Mesenchymal stem cell (in vitro differentiated cells and primary cell): ENCODE data around the gene DMWD.

Experiments used
- DNase-seq: peaks from one replicate; pipeline ENCODE4 v3.0.0-alpha.2; 2013
- H2AFZ ChIP-seq: one replicate; pipeline ENCODE4 v1.6.1; 2013; ENCODE audit warnings: low read depth, mild to moderate bottlenecking, control low read depth, inconsistent platforms, low read length, moderate library complexity
- H2AK5ac ChIP-seq: 2 replicates; pipeline ENCODE4 v1.6.1; 2013; ENCODE audit warnings: low read length, moderate library complexity, mild to moderate bottlenecking, inconsistent platforms; ENCODE audit not compliant: severe bottlenecking
- H2BK120ac ChIP-seq: one replicate; pipeline ENCODE4 v1.6.1; 2013; ENCODE audit warnings: low read depth, mild to moderate bottlenecking, inconsistent platforms, low read length, moderate library complexity
- H2BK12ac ChIP-seq, 2 experiments: one replicate each; pipeline ENCODE4 v1.6.1; 2013; ENCODE audit warnings: inconsistent platforms in 2 of 2, low read length in 2 of 2, mild to moderate bottlenecking in 2 of 2, moderate library complexity in 2 of 2, control low read depth in 1 of 2
- H2BK15ac ChIP-seq: one replicate; pipeline ENCODE4 v1.6.1; 2013; ENCODE audit warnings: mild to moderate bottlenecking, low read depth, inconsistent platforms; ENCODE audit not compliant: poor library complexity, severe bottlenecking
- H2BK5ac ChIP-seq: 2 replicates; pipeline ENCODE4 v1.6.1; 2013; ENCODE audit warnings: low read depth, mild to moderate bottlenecking, low read length, control low read depth, inconsistent platforms; ENCODE audit not compliant: poor library complexity, severe bottlenecking
- H3K14ac ChIP-seq, 2 experiments: one replicate each; pipeline ENCODE4 v1.6.1; 2013; ENCODE audit warnings: inconsistent platforms in 2 of 2, low read length in 2 of 2, control low read depth in 1 of 2, mild to moderate bottlenecking in 1 of 2, moderate library complexity in 1 of 2
- H3K18ac ChIP-seq, 2 experiments: one replicate each; pipeline ENCODE4 v1.6.1; 2013; ENCODE audit warnings: inconsistent platforms in 2 of 2, low read length in 2 of 2, control low read depth in 1 of 2, low read depth in 1 of 2, mild to moderate bottlenecking in 1 of 2
- H3K23ac ChIP-seq, 2 experiments: one replicate each; pipeline ENCODE4 v1.6.1; 2013; ENCODE audit warnings: inconsistent platforms in 2 of 2, low read length in 2 of 2, mild to moderate bottlenecking in 2 of 2, moderate library complexity in 2 of 2, control low read depth in 1 of 2
- H3K27ac ChIP-seq: 2 replicates; pipeline ENCODE4 v1.5.1; 2013; ENCODE audit warnings: mild to moderate bottlenecking, moderate library complexity, low read length, control low read depth, inconsistent platforms; ENCODE audit not compliant: poor library complexity, severe bottlenecking
- H3K27me3 ChIP-seq, 2 experiments: 2 replicates each; pipeline versions ENCODE4 v1.6.1 to v1.7.0; 2013; ENCODE audit warnings: low read length in 2 of 2, mild to moderate bottlenecking in 2 of 2, moderate library complexity in 2 of 2, control low read depth in 1 of 2, inconsistent platforms in 1 of 2; ENCODE audit not compliant: control insufficient read depth in 1 of 2, insufficient read depth in 1 of 2
- H3K36me3 ChIP-seq, 2 experiments: 2 replicates each; pipeline versions ENCODE4 v1.6.1 to v1.7.0; 2013; ENCODE audit warnings: low read length in 2 of 2, control low read depth in 1 of 2, inconsistent platforms in 1 of 2, low read depth in 1 of 2, mild to moderate bottlenecking in 1 of 2; ENCODE audit not compliant: insufficient read depth in 2 of 2, control insufficient read depth in 1 of 2
- H3K4ac ChIP-seq, 2 experiments: one replicate each; pipeline ENCODE4 v1.6.1; 2013; ENCODE audit warnings: inconsistent platforms in 2 of 2, low read length in 2 of 2, mild to moderate bottlenecking in 2 of 2, moderate library complexity in 2 of 2, control low read depth in 1 of 2, low read depth in 1 of 2
- H3K4me1 ChIP-seq: 2 replicates; pipeline ENCODE4 v1.6.1; 2013; ENCODE audit warnings: low read depth, low read length, control low read depth; ENCODE audit not compliant: control insufficient read depth, insufficient read depth
- H3K4me2 ChIP-seq: 2 replicates; pipeline ENCODE4 v1.6.1; 2013; ENCODE audit warnings: low read length, mild to moderate bottlenecking, inconsistent platforms; ENCODE audit not compliant: poor library complexity, severe bottlenecking
- H3K4me3 ChIP-seq, 2 experiments: 2 replicates each; pipeline versions ENCODE4 v1.5.1 to v1.7.0; 2013; ENCODE audit warnings: low read length in 2 of 2, mild to moderate bottlenecking in 2 of 2, control low read depth in 1 of 2, low read depth in 1 of 2; ENCODE audit not compliant: insufficient read depth in 1 of 2
- H3K79me1 ChIP-seq: replicated peaks from 2 replicates; pipeline ENCODE4 v1.6.1; 2013; ENCODE audit warnings: mild to moderate bottlenecking, control low read depth, low read length, inconsistent platforms; ENCODE audit not compliant: poor library complexity, severe bottlenecking
- H3K9ac ChIP-seq: 2 replicates; pipeline ENCODE4 v1.7.0; 2013; ENCODE audit warnings: mild to moderate bottlenecking, low read length, moderate library complexity
- H3K9me3 ChIP-seq: 2 replicates; pipeline ENCODE4 v1.7.0; 2013; ENCODE audit warnings: mild to moderate bottlenecking, low read length; ENCODE audit not compliant: control insufficient read depth
- H4K8ac ChIP-seq: one replicate; pipeline ENCODE4 v1.6.1; 2013; ENCODE audit warnings: inconsistent platforms, mild to moderate bottlenecking, low read length, moderate library complexity
- H4K91ac ChIP-seq: one replicate; pipeline ENCODE4 v1.6.1; 2013; ENCODE audit warnings: mild to moderate bottlenecking, low read length, inconsistent platforms
- WGBS: methylation state at CpG from one replicate; pipeline ENCODE4 v1.1.7; 2013; ENCODE audit warnings: mixed read lengths; 5-methylcytosine and 5-hydroxymethylcytosine counted together

DMWD gene

GRCh38 chr19:45825263-45825605 lies 32.6 kb upstream of the DMWD start:
- DNase-seq = no peak
- Histone ChIP-seq H4K91ac (no peak overlapping the region), H3K23ac (no peak overlapping the region), H3K9ac (no peak overlapping the region), H2AK5ac (no peak overlapping the region), H2AFZ (no peak overlapping the region), H3K4me1 (peaks cover 12% of the 10 kb centered on the region), H2BK120ac (no peak overlapping the region), H3K4ac (no peak overlapping the region), H3K27me3 (no peaks in the 10 kb centered on the region), H3K79me1 (peaks cover 12% of the 10 kb centered on the region), H3K9me3 (no peaks in the 10 kb centered on the region), H2BK5ac (no peak overlapping the region), H3K27ac (no peak overlapping the region), H2BK12ac (no peak overlapping the region), H3K4me3 (no peak overlapping the region), H3K14ac (no peak overlapping the region), H3K4me2 (no peak overlapping the region), H2BK15ac (no peak overlapping the region), H4K8ac (no peak overlapping the region), H3K36me3 (peaks cover 94 to 96% of the 10 kb centered on the region in 2 experiments), H3K18ac (no peak overlapping the region)
- WGBS = 98% methylated on average over 3 of the region's 8 CpGs

DNA sequence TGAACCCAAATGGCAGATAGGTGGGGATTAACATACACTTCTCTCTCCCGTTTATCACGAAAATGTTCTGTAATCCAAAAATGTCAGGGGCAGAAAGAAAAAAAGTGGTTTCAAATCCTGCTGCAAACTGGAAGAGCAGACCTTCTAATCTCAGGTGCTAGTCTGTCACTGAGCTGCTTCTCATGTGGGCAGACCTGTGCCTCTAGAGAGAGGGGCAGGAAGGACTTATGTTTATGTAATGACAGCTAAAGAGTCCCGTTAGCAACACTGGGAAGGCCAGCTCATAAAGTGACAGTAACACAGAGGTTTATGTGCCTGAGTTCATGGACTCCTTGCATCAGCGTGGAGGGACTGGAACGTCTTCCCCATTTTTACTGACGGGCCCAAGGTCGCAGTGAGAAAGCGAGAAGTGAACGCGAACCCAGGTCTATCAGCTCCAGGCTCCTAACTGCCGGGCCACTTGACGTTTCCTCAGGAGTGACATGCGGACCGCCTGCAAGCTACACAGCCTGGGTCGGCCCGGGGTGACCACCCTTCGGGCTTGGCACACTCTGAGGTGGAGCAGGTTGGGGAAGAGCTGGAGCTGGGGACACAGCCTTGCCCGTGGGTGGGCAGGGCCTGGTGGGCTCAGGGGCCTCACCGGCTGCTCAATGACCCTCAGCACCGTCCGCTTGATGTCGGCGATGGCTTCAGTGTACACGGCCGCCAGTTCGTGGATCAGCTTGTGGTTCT lies 32.1 kb upstream of the DMWD start:
- no peak overlapping the region for H4K8ac ChIP-seq
- H3K9ac ChIP-seq = no peak overlapping the region
- H3K4me2 ChIP-seq = no peak overlapping the region
- H2AK5ac ChIP-seq = no peak overlapping the region
- H3K79me1 ChIP-seq = peaks cover 8% of the 10 kb centered on the region
- H3K4ac ChIP-seq = no peak overlapping the region
- H2AFZ ChIP-seq = no peak overlapping the region
- H3K4me3 ChIP-seq = no peak overlapping the region
- H2BK120ac ChIP-seq = no peak overlapping the region
- no peak overlapping the region for H3K27ac ChIP-seq
- H2BK12ac ChIP-seq = no peak overlapping the region
- H3K23ac ChIP-seq = no peak overlapping the region
- no peaks in the 10 kb centered on the region for H3K27me3 ChIP-seq
- H2BK15ac ChIP-seq = no peak overlapping the region
- 94% methylated on average over 25 of the region's 26 CpGs for WGBS
- no peak overlapping the region for H2BK5ac ChIP-seq
- H3K18ac ChIP-seq = no peak overlapping the region
- peaks cover 13% of the 10 kb centered on the region for H3K4me1 ChIP-seq
- H3K14ac ChIP-seq = no peak overlapping the region
- peaks cover 93 to 96% of the 10 kb centered on the region in 2 experiments for H3K36me3 ChIP-seq
- no peak overlapping the region for H4K91ac ChIP-seq
- DNase-seq = no peak
- no peaks in the 10 kb centered on the region for H3K9me3 ChIP-seq

DNA sequence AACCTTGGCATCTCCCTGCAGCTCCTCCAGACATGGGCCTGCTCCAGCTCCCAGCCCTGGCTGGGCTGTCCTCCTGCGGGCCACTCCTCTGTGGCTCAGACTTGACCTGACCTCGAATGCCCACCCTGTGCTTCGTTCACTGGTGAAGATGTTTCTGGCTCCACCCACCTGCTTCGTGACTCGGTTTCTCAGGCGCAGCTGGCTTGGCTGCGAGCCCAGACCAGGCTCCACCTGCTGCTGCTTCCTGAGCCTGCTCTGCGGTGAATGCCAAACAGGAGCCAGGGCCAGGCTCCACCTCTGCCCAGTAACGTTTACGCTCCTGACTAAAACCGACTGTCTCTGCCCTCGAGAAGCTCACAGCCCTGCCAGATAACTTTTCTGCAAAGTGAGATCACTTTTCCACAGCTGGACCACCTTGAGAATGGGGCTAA lies 31.4 kb upstream of the DMWD start:
- H3K4me3 ChIP-seq = no peak overlapping the region
- WGBS = 92% methylated on average over 12 of the region's 12 CpGs
- no peak for DNase-seq
- no peaks in the 10 kb centered on the region for H3K9me3 ChIP-seq
- H3K4me2 ChIP-seq = no peak overlapping the region
- no peak overlapping the region for H3K4ac ChIP-seq
- H2AK5ac ChIP-seq = no peak overlapping the region
- no peak overlapping the region for H4K8ac ChIP-seq
- H3K27ac ChIP-seq = no peak overlapping the region
- H3K18ac ChIP-seq = no peak overlapping the region
- no peak overlapping the region for H3K23ac ChIP-seq
- no peak overlapping the region for H2BK120ac ChIP-seq
- no peak overlapping the region for H3K14ac ChIP-seq
- H2BK5ac ChIP-seq = no peak overlapping the region
- H2BK15ac ChIP-seq = no peak overlapping the region
- H3K9ac ChIP-seq = no peak overlapping the region
- peaks cover 94 to 96% of the 10 kb centered on the region in 2 experiments for H3K36me3 ChIP-seq
- peaks cover 6% of the 10 kb centered on the region for H3K79me1 ChIP-seq
- no peak overlapping the region for H2AFZ ChIP-seq
- no peak overlapping the region for H4K91ac ChIP-seq
- H2BK12ac ChIP-seq = no peak overlapping the region
- no peaks in the 10 kb centered on the region for H3K27me3 ChIP-seq
- H3K4me1 ChIP-seq = peaks cover 13% of the 10 kb centered on the region

DNA sequence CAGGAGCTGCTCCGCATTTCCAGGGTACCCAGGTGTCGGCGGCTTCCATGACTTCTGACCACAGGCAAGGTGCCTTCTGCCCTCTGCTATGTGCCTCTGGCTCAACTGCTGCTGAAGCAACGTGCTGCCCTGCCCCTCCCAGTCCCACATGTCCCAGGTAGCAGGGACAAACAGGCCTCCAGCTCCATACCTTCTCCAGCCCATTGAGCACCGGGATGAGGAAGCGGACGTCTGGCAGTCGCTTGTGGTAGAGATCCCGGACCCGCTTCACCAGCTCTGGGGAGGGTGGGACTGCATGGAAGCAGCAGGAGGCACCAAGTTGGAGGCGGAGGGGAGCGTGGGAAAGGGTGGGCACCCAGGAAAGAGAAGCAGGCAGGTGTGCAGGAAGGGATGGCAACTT lies 30.5 kb upstream of the DMWD start:
- Histone ChIP-seq H3K9me3 (no peaks in the 10 kb centered on the region), H2AK5ac (no peak overlapping the region), H2BK120ac (no peak overlapping the region), H4K8ac (no peak overlapping the region), H3K4me2 (no peak overlapping the region), H2BK15ac (no peak overlapping the region), H3K9ac (no peak overlapping the region), H2BK12ac (no peak overlapping the region), H3K36me3 (peaks cover 92 to 94% of the 10 kb centered on the region in 2 experiments), H3K27ac (no peak overlapping the region), H3K23ac (no peak overlapping the region), H2BK5ac (no peak overlapping the region), H3K4me3 (no peak overlapping the region), H3K18ac (no peak overlapping the region), H3K27me3 (no peaks in the 10 kb centered on the region), H3K14ac (no peak overlapping the region), H2AFZ (no peak overlapping the region), H3K4ac (no peak overlapping the region), H4K91ac (no peak overlapping the region), H3K4me1 (peaks cover 13% of the 10 kb centered on the region), H3K79me1 (peaks cover 5% of the 10 kb centered on the region)
- DNase-seq = no peak
- WGBS = 97% methylated on average over 12 of the region's 12 CpGs
